GF-D8 (cell line): ENCODE measurements around the gene HDAC11.
"Not testable (repeated sequence)": the region's sequence is repeated elsewhere in the genome, so short reads cannot be mapped to it uniquely, and the experiment has no call there.

Experiments
- DNase-seq: peaks from one replicate; lab custom pipeline; 2025; lab: John Stamatoyannopoulos, UW

HDAC11 gene

GRCh38 chr3:13470894-13471574 is 9.1 kb upstream of the HDAC11 start:
- DNase-seq, result no peak

GRCh38 chr3:13472286-13472685 is 7.8 kb upstream of the HDAC11 start:
- no peak for DNase-seq

- no peak for DNase-seq
Measured at GRCh38 chr3:13473020-13473419, 7.1 kb upstream of the HDAC11 start.

GRCh38 chr3:13474021-13474420 is 6.1 kb upstream of the HDAC11 start:
- no peak for DNase-seq

GRCh38 chr3:13474776-13475303 is 5.3 kb upstream of the HDAC11 start:
- no peak for DNase-seq

GRCh38 chr3:13475871-13476590 is 4.1 kb upstream of the HDAC11 start:
- no peak for DNase-seq

- DNase-seq, result no peak
Measured at GRCh38 chr3:13477943-13478342, 2.2 kb upstream of the HDAC11 start.

GRCh38 chr3:13479332-13479581 is 849 bp upstream of the HDAC11 start:
- DNase-seq, result no peak

GRCh38 chr3:13480340-13481318 is 523 bp downstream of the HDAC11 start:
- no peak for DNase-seq

- DNase-seq, result no peak
Measured at GRCh38 chr3:13482106-13482690, 2.1 kb downstream of the HDAC11 start.

- DNase-seq, result no peak
Measured at GRCh38 chr3:13483286-13483685, 3.2 kb downstream of the HDAC11 start.

- no peak for DNase-seq
Measured at GRCh38 chr3:13483988-13484695, 4.0 kb downstream of the HDAC11 start.

- peak; percentile 38 for DNase-seq
Measured at GRCh38 chr3:13484851-13485590, 4.9 kb downstream of the HDAC11 start.

GRCh38 chr3:13485630-13486562 is 5.8 kb downstream of the HDAC11 start:
- DNase-seq, result not testable (repeated sequence)

- no peak for DNase-seq
Measured at GRCh38 chr3:13487403-13487802, 7.3 kb downstream of the HDAC11 start.

- no peak for DNase-seq
Measured at GRCh38 chr3:13491206-13491974, 11.3 kb downstream of the HDAC11 start.

- DNase-seq, result no peak
Measured at GRCh38 chr3:13492048-13492447, 11.9 kb downstream of the HDAC11 start.

GRCh38 chr3:13492976-13493866 is 13.1 kb downstream of the HDAC11 start:
- DNase-seq, result no peak
